K562 (cell line): ENCODE data around the gene GLIS2. TPM values are rescaled to one million over a fixed set of nuclear protein-coding genes. Genes with fewer than 3 reads are reported as not detected.
A peak's percentile ranks its signal among the peaks of the same experiment; 100 is the strongest.

Source experiments
- CBFA2T3 ChIP-seq: fragments of 450-650 bp; IDR thresholded peaks from 2 replicates; pipeline ENCODE4 v1.6.1; 2017
- CREBBP ChIP-seq: IDR thresholded peaks from one replicate; pipeline ENCODE4 v1.6.1; 2012; ENCODE audit warnings: low read depth, mild to moderate bottlenecking, control low read depth, inconsistent platforms, low read length
- POLR2AphosphoS2 ChIP-seq: IDR thresholded peaks from 2 replicates; pipeline ENCODE4 v1.6.1; 2012; ENCODE audit warnings: low read length, improper control_type of control experiment
- RBM25 ChIP-seq: fragments of 200-400 bp; formaldehyde crosslinking; IDR thresholded peaks from 2 replicates; pipeline ENCODE4 v1.6.1; 2018; ENCODE audit warnings: low read length, low read depth, moderate library complexity; ENCODE audit not compliant: severe bottlenecking
- RERE ChIP-seq: sonication (generic); formaldehyde crosslinking; IDR thresholded peaks from 2 replicates; pipeline ENCODE4 v1.8.0; 2023; ENCODE audit warnings: missing genetic modification reagents, mild to moderate bottlenecking, borderline replicate concordance
- TSC22D4 ChIP-seq: fragments of 450-650 bp; IDR thresholded peaks from 2 replicates; pipeline ENCODE4 v1.6.1; 2016; ENCODE audit warnings: missing genetic modification characterization, missing biosample characterization, control low read depth
- ZNF134 ChIP-seq: fragments of 250-450 bp; sonication (Bioruptor Pico); conservative IDR thresholded peaks from 2 replicates; pipeline ENCODE4 v1.4.0; 2020
- ZNF551 ChIP-seq: fragments of 250-450 bp; sonication (Bioruptor Pico); IDR thresholded peaks from 2 replicates; pipeline ENCODE4 v1.5.0; 2021; ENCODE audit warnings: mild to moderate bottlenecking, moderate library complexity
- ZNF609 ChIP-seq: sonication (generic); formaldehyde crosslinking; IDR thresholded peaks from 2 replicates; pipeline ENCODE4 v1.8.1; 2023; ENCODE audit warnings: missing genetic modification reagents, mild to moderate bottlenecking, borderline replicate concordance
- polyA plus RNA-seq, 8 experiments: library from polyadenylated mRNA; depleted of rRNA in 4 of 8; stranded (reverse) in 5 of 8; unstranded in 3 of 8; fragments of >200 nt; fragmentation: Nextera tagmentation in 2 of 8; fragmentation: Illumina TruSeq in 1 of 8; extraction: Ambion mirVana in 2 of 8; extraction: Trizol in 1 of 8; gene quantifications; 2 replicates each; pipeline versions ENCODE4 v1.2.1 to v1.2.3, GENCODE V29; 2011 to 2014; ENCODE audit warnings: inconsistent platforms in 1 of 8, missing spikeins in 1 of 8
- total RNA-seq, 7 experiments: library from RNA; depleted of rRNA in 6 of 7; stranded (reverse); fragments of >200 nt in 6 of 7; fragmentation: Illumina TruSeq in 2 of 7; extraction: Trizol in 2 of 7; gene quantifications; 2 replicates each; pipeline versions ENCODE4 v1.2.1 to v1.2.3, GENCODE V29; 2011 to 2021; ENCODE audit warnings: low replicate concordance in 1 of 7

GLIS2 gene
- total and polyA plus RNA-seq, 9 of the 15 experiments (the other 6 are each of a cell fraction or from before 2014, with no cell fraction given) = 0.10 to 9.0 (median 0.57) TPM

- TF ChIP-seq RERE (CRISPR knock-in tag) = no peak; the same call in 1 of the 2 replicates
- peak; percentile 45; the same call in 1 of the 2 replicates for TF ChIP-seq CBFA2T3
- TF ChIP-seq ZNF134 (CRISPR knock-in tag) = 0 out of 2 replicates have a peak, but pooled peaks have one; percentile 12
- TF ChIP-seq POLR2AphosphoS2 = no peak
- TF ChIP-seq CREBBP = no peak
- no peak for TF ChIP-seq TSC22D4 (tag)
- TF ChIP-seq ZNF609 = 0 out of 2 replicates have a peak, but pooled peaks have one; percentile 20
- TF ChIP-seq RBM25 = no peak
- TF ChIP-seq ZNF551 = no peak
Observed at GRCh38 chr16:4271176-4272113, 44.4 kb upstream of the GLIS2 start (continued).
